HL-60/S4 treated with retinoic acid at 250 ng/mL for 4 days and 3 days (cell line): ENCODE data around the gene VMAC.
"Not testable (repeated sequence)": the region's sequence is repeated elsewhere in the genome, so short reads cannot be mapped to it uniquely, and the experiment has no call there.

Experiments used
- in situ Hi-C: fragments of 300-500 bp; cut with MboI; formaldehyde crosslinking; loops from 2 replicates; pipeline ENCODE4 v1.7.0; 2022; ENCODE audit warnings: low sequenced_read_pairs

Gene VMAC

GRCh38 chr19:5904352-5905113, at the start of gene VMAC:
Gene VMAC, plus strand, starts transcription at chr19:5904872. Its CDS starts 19 bp downstream, at chr19:5904891.
- in situ Hi-C loops, result no loop called here

GRCh38 chr19:5855151-5855550, 49.5 kb upstream of the VMAC start:
- in situ Hi-C loops, result not testable (repeated sequence)

GRCh38 chr19:5857203-5858081, 47.2 kb upstream of the VMAC start:
- in situ Hi-C loops, result no loop called here

DNA sequence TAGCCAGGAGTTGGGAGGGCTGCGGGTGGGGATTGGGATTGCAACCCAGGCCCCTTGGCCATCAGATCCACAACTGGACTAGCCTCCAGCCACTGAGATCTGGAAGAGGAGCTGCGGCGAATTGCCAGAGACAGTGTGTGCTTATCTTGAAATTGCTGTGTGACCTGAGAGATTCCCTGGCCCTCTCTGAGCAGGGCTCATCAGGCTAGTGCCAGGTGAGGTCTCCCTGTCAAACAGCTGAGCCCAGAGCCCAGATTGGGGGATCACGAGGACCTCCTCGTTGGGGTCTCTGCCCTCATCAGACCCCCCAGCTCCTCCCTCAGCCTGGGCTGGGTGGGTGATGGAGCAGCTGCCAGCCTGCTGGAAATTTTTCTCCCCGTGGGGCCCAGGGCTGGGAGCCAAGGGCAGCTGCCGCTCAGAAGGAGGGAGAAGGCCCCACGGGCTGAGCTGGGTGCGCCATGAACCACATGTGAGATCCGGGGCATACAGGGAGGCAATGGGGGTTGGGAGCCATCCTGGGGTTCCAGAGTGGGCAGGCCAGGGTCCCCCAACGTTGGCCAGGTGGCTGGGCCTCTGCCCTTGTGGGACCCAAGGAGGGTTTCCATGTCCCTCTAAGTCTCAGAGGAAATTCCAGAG, 41.5 kb upstream of the VMAC start:
- in situ Hi-C loops, result no loop called here

GRCh38 chr19:5864013-5864720, 40.5 kb upstream of the VMAC start:
- in situ Hi-C loops, result no loop called here

GRCh38 chr19:5864725-5865486, 39.8 kb upstream of the VMAC start:
- in situ Hi-C loops, result no loop called here

DNA sequence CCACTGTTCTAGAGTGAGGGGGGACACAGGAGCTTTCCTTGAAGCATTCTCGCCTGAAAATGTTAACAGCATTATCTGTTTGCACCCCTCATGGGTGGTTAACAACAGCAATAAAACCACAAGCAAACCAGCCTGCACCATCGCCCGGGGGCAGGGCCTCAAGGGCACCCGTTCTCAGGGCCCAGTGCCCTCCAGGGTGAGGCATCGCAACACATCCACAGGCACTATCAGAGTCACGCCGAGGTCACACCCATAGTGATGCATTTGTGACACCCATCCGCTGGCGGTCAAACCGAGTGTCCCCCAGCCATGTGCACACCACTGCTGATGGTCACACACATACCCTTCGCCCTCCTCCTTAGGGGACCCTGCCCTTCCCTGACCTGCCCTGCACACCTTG, 38.9 kb upstream of the VMAC start:
- in situ Hi-C loops, result no loop called here

DNA sequence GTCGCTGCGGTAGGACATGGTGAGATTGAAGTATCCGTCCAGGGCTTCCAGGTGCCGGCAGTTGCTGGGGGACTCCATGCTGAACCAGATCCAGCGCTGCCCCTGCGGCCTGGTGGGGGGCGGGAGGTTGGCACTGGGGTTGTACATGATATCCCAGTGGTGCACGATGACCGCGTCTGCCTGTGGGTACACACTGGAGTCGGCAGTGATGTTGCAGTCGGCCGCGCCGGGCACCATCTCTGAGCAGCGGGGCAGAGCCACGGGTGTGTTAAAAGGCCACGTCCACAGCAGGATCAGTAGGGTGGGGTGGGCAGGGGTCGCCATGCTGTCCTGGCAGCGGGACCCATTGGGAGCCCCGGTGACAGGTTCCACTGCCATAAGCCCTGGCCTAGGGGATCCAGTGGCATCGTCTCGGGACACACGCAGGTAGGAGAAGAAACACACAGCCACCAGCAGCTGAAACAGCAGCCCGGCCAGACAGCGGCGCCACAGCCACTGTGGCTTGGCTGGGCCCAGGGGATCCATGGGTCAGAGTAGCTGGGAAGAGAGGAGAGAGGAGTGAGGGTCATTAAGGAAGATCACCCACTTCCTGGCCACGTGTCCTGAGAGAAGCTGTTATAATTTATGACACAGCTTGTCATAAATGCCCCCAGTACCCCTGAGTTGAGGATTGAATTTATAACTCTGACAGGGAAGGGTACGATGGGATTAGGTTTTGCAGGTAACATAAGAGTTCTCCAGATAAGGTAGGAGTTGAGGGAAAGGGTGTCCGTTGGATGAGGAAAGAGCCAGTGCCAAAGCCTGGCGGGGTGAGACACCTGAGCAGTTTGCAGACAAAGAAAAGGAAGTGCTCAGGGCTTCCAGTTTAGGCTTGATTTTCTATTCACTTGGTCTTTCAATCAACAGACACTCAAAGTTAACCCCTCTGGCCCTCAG, 37.2 kb upstream of the VMAC start:
- in situ Hi-C loops, result no loop called here

- in situ Hi-C loops, result no loop called here
These were observed 33.7 kb upstream of the VMAC start for GRCh38 chr19:5870986-5871394.

DNA sequence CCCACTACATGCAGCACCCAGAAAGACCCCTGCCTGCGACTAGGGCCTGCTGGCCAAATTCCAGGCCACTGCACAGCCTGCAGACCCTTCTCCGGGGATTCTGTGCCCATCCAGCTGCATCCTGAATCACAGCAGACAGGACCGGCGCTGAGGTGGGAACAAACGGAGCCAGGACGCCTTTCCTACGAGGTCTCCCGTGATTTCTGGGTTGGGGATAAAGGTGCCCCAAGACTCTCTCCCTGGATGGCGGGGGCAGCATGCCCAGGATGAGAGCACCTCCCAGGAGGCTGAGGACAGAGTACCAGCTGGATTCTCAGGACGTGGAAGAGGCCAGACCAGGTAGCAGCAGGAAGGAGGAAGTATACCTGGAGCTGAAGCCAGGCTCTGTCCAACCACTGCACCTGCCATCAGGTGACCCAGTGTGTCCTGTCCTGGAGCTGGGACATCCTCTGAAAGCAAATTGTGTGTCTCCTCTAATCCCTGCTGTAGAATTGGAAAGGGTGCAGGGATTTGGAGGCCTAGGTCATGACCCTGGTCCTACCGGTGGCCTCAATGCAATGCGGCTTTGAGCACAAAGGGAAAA, 31.0 kb upstream of the VMAC start:
- in situ Hi-C loops, result no loop called here

DNA sequence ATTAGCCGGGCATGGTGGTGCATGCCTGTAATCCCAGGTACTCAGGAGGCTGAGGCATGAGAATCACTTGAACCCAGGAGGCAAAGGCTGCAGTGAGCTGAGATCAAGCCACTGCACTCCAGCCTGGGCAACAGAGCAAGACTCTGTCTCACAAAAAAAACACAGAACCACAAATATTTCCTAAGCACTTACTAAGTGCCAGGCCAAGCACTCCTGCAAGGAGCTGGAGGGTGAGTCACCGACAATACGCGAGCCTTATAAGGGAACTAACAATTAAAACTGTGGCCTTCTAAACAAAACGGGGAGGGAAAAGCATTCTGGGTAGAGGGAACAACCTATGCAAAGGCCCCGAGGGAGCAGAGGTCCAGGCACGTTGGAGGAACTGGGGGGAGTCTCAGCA, 30.2 kb upstream of the VMAC start:
- in situ Hi-C loops, result not testable (repeated sequence)

DNA sequence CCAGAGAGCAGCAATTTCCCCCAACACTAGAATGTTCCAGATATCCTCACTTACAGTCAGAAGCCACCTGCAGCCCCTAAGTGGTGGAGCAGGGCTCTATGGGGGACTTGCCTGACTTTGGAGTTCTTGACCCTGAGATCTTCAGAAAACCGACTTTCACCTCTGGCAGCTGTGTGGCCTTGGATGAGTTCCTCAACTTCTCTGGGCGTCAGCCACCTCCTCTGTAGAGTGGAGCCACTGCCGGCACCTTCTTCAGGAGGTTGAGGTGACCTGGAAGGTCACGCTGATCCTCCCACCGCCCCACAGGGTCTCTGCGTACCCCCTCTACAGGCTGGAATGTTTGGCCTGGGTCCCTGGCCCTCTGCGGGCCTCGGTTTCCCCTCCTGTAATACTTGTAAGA, 27.2 kb upstream of the VMAC start:
- in situ Hi-C loops, result no loop called here

DNA sequence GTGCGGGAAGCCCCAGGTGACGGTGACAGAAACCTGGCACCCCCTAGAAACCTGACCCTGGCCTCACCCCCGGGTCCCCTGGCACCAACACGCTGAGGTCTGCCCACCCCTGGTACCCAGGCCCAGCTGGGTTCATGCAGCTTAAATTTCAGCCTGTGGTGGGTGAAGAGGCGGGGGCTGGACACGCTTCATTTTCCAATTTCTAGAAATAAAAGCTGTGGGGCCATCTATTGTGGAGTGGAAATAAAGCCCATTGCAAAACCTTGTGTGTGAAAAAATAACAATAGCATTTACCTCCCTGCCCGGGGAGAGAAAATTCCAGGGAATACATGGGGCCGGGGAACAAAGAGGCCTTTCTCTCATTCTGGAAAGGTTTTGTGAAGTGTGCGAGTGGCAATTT, 26.8 kb upstream of the VMAC start:
- in situ Hi-C loops, result no loop called here

DNA sequence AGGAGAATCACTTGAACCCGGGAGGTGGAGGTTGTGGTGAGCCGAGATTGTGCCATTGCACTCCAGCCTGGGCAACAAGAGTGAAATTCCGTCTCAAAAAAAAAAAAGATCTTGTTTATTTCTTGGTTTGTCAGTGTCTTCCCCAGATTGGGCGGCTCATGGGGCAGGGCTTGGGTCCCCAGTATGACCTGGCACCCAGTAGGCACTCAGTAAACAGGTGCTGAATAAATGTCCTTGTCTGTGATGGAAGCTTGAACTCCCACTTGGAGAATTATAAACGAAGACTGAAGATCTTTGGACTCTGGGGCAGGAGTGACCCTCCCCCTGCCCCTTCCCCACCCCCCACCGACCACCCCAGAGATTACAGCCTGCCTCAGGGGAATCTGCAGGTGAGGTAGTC, 24.5 kb upstream of the VMAC start:
- in situ Hi-C loops, result no loop called here

DNA sequence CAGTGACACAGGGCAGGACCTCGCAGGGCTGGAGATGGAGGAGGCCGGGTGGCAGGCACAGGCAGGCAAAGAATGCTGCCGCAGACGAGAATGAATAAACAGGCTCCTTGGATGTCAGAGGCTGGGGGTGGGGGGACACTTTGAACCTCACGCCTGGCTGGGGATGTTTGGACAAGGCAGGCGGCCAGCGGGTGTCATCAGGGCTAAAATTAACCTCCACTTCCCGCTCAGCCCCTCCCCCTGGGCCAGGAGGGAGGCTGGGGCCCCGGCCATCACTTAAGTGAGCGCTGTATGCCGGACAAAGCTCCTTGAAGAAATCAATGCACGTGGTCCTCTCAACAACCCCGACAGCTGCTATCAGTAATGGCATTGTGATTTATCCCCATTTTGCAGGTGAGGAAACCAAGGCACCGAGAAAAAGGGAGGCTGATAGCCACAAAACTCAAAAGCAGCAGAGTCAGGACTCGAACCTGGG, 24.0 kb upstream of the VMAC start:
- in situ Hi-C loops, result no loop called here

DNA sequence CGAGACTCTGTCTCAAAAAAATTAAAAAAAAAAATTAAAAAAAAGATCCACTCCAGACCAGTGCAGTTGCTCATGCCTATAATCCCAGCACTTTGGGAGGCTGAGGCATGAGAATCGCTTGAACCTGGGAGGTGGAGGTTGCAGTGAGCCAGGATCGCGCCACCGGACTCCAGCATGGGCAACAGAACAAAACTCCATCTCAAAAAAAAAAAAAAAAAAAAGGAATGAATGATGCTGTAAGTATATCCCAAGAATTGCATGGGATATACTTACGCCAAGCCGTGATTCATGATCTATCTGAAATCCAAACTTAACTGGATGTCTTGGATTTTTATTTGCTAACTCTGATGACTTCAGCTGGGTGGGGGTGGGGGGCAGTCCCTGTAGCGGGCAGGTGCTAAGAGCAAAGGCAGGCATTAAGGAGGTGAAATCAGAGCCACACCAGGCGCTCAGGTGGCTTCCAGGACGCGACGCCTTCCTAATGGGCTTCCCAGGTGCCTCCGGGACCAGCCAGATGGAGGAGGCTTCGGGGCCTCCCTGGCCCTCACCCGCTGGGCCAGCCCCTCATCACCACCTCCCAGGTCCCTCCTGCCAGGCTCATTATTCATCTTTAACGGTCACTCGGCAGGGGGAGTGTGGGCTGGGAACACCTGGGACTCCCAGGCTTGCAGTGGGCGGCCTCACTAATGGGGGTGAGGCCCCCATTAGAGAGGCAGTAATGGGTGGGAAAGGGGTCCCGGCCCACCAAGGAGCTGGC, 23.0 kb upstream of the VMAC start:
- in situ Hi-C loops, result no loop called here

- in situ Hi-C loops, result no loop called here
These were observed 22.2 kb upstream of the VMAC start for GRCh38 chr19:5882421-5882968.
